SK-N-SH (cell line): ENCODE measurements around the gene SIM1. TPM values are rescaled to one million over a fixed set of nuclear protein-coding genes. Genes with fewer than 3 reads are reported as not detected.

Source experiments
- CTCF ChIA-PET: fragments of 300-600, 350-600 bp; formaldehyde crosslinking; extraction: SDS; loops from one replicate; lab custom pipeline; 2021; lab: Yijun Ruan, JAX
- POLR2A ChIA-PET: fragments of 350-600 bp; sonication (Branson Sonifier 250); formaldehyde crosslinking; extraction: SDS; loops from one replicate; lab custom pipeline; 2020; ENCODE audit warnings: antibody characterized with exemption, inconsistent platforms; lab: Yijun Ruan, JAX
- DNase-seq: peaks from one replicate; pipeline ENCODE4 v3.0.0; 2012
- H2AFZ ChIP-seq: fragments of 200-600 bp; sonication (generic); 2 replicates; pipeline ENCODE4 v1.8.1; 2016; ENCODE audit warnings: antibody characterized with exemption, mild to moderate bottlenecking, low read depth
- H3F3A ChIP-seq: fragments of 200-600 bp; sonication (generic); replicated peaks from 2 replicates; pipeline ENCODE3; 2016; ENCODE audit warnings: antibody characterized with exemption, mild to moderate bottlenecking; ENCODE audit not compliant: insufficient read depth
- H3K27ac ChIP-seq, 2 experiments: fragments of 200-500 bp in 1 of 2; fragments of 200-600 bp in 1 of 2; sonication (Bioruptor generic) in 1 of 2; sonication (generic), shearing (Covaris generic) in 1 of 2; 2 replicates each; pipeline versions ENCODE4 v1.5.1 to v1.6.1; 2014 to 2016; ENCODE audit warnings: low read depth in 2 of 2, inconsistent platforms in 1 of 2, low read length in 1 of 2, mild to moderate bottlenecking in 1 of 2, mixed read lengths in 1 of 2
- H3K27me3 ChIP-seq: fragments of 200-600 bp; sonication (generic), shearing (Covaris generic); 2 replicates; pipeline ENCODE4 v1.6.1; 2016; ENCODE audit warnings: mixed run types; ENCODE audit not compliant: insufficient read depth
- H3K36me3 ChIP-seq, 2 experiments: fragments of 200-500 bp in 1 of 2; fragments of 200-600 bp in 1 of 2; sonication (Bioruptor generic) in 1 of 2; sonication (generic) in 1 of 2; replicated peaks in 1 of 2; 2 replicates each; pipeline versions ENCODE3 to v1.5.1; 2014 to 2016; ENCODE audit warnings: low read length in 1 of 2, mild to moderate bottlenecking in 1 of 2; ENCODE audit not compliant: insufficient read depth in 2 of 2, control insufficient read depth in 1 of 2
- H3K4me1 ChIP-seq, 2 experiments: fragments of 200-500 bp in 1 of 2; fragments of 200-600 bp in 1 of 2; sonication (Bioruptor generic) in 1 of 2; sonication (generic), shearing (Covaris generic) in 1 of 2; 2 replicates each; pipeline versions ENCODE4 v1.5.1 to v1.6.1; 2014 to 2016; ENCODE audit warnings: low read depth in 1 of 2, low read length in 1 of 2, mixed run types in 1 of 2; ENCODE audit not compliant: insufficient read depth in 2 of 2, control insufficient read depth in 1 of 2
- H3K4me2 ChIP-seq: fragments of 200-600 bp; sonication (generic), shearing (Covaris generic); 2 replicates; pipeline ENCODE4 v1.6.1; 2017; ENCODE audit warnings: mixed run types
- H3K4me3 ChIP-seq, 2 experiments: fragments of 200-500 bp in 1 of 2; fragments of 200-600 bp in 1 of 2; sonication (Bioruptor generic) in 1 of 2; sonication (generic), shearing (Covaris generic) in 1 of 2; 2 replicates each; pipeline versions ENCODE4 v1.5.1 to v1.8.1; 2014 to 2016; ENCODE audit warnings: low read depth in 2 of 2, inconsistent platforms in 1 of 2, low read length in 1 of 2, mild to moderate bottlenecking in 1 of 2, mixed read lengths in 1 of 2, moderate library complexity in 1 of 2
- H3K79me2 ChIP-seq: fragments of 200-600 bp; sonication (generic); 2 replicates; pipeline ENCODE4 v1.8.1; 2017; ENCODE audit warnings: mild to moderate bottlenecking; ENCODE audit not compliant: insufficient read depth
- H3K9ac ChIP-seq: fragments of 200-600 bp; sonication (generic); 2 replicates; pipeline ENCODE4 v1.6.1; 2017; ENCODE audit warnings: mixed run types
- H3K9me2 ChIP-seq: fragments of 200-600 bp; sonication (generic); 2 replicates; pipeline ENCODE4 v1.6.1; 2017; ENCODE audit warnings: mixed run types
- H3K9me3 ChIP-seq: fragments of 200-600 bp; sonication (generic); 2 replicates; pipeline ENCODE4 v1.6.1; 2017; ENCODE audit warnings: mixed run types, mild to moderate bottlenecking, moderate library complexity
- H4K20me1 ChIP-seq: fragments of 200-600 bp; sonication (generic); 2 replicates; pipeline ENCODE4 v1.6.1; 2017; ENCODE audit warnings: mild to moderate bottlenecking, mixed run types; ENCODE audit not compliant: insufficient read depth
- ELF1 ChIP-seq: IDR thresholded peaks from 2 replicates; pipeline ENCODE4 v1.4.0; 2012
- EP300 ChIP-seq, 2 experiments: IDR thresholded peaks; 2 replicates each; pipeline versions ENCODE4 v1.4.0 to v1.6.1; 2012; ENCODE audit warnings: borderline replicate concordance in 1 of 2, low read depth in 1 of 2, low read length in 1 of 2
- EZH2phosphoT487 ChIP-seq: fragments of 200-600 bp; sonication (generic); IDR thresholded peaks from 2 replicates; pipeline ENCODE4 v1.6.1; 2017; ENCODE audit warnings: low read depth, mixed run types, mild to moderate bottlenecking, antibody characterized with exemption, moderate library complexity, borderline replicate concordance
- FOXJ3 ChIP-seq: sonication (generic); formaldehyde crosslinking; IDR thresholded peaks from 2 replicates; pipeline ENCODE4 v1.5.1; 2020; ENCODE audit warnings: mild to moderate bottlenecking, missing genetic modification reagents
- GABPA ChIP-seq: IDR thresholded peaks from 2 replicates; pipeline ENCODE4 v1.4.0; 2012; ENCODE audit warnings: low read depth, mild to moderate bottlenecking
- GATA2 ChIP-seq: sonication (generic); formaldehyde crosslinking; IDR thresholded peaks from 2 replicates; pipeline ENCODE4 v1.5.0; 2020; ENCODE audit warnings: mild to moderate bottlenecking, missing genetic modification reagents
- IRF3 ChIP-seq: fragments of 150-350 bp; IDR thresholded peaks from 2 replicates; pipeline ENCODE4 v1.6.1; 2016; ENCODE audit warnings: mild to moderate bottlenecking, low read depth, low read length
- MEF2A ChIP-seq: IDR thresholded peaks from 2 replicates; pipeline ENCODE4 v1.4.0; 2012; ENCODE audit warnings: low read depth, borderline replicate concordance
- MXI1 ChIP-seq: IDR thresholded peaks from 2 replicates; pipeline ENCODE4 v1.6.1; 2012; ENCODE audit warnings: mild to moderate bottlenecking, low read depth, low read length, improper control_type of control experiment
- NFIC ChIP-seq: IDR thresholded peaks from 2 replicates; pipeline ENCODE4 v1.4.0; 2012; ENCODE audit warnings: borderline replicate concordance
- PBX3 ChIP-seq: IDR thresholded peaks from 2 replicates; pipeline ENCODE4; 2012
- POLR2AphosphoS5 ChIP-seq: IDR thresholded peaks from 2 replicates; pipeline ENCODE4 v1.6.1; 2012; ENCODE audit warnings: low read depth, low read length
- RCOR1 ChIP-seq: fragments of 150-350 bp; IDR thresholded peaks from 2 replicates; pipeline ENCODE4 v1.6.1; 2017; ENCODE audit warnings: antibody characterized with exemption, low read length
- SMC3 ChIP-seq: IDR thresholded peaks from 2 replicates; pipeline ENCODE4 v1.6.1; 2012; ENCODE audit warnings: low read depth, low read length, improper control_type of control experiment
- TAF1 ChIP-seq: IDR thresholded peaks from 2 replicates; pipeline ENCODE4 v1.6.1; 2012; ENCODE audit warnings: low read depth, mild to moderate bottlenecking, low read length, moderate library complexity, borderline replicate concordance
- TCF12 ChIP-seq: IDR thresholded peaks from 2 replicates; pipeline ENCODE4 v1.4.0; 2012
- USF2 ChIP-seq: fragments of 150-350 bp; IDR thresholded peaks from 2 replicates; pipeline ENCODE4 v1.6.1; 2017; ENCODE audit warnings: antibody characterized with exemption, low read length, low read depth, borderline replicate concordance
- YY1 ChIP-seq: IDR thresholded peaks from 2 replicates; pipeline ENCODE4 v1.4.0; 2012; ENCODE audit warnings: low read depth, mild to moderate bottlenecking
- WGBS: methylation state at CpG from one replicate; pipeline ENCODE4 v1.1.6; 2017; ENCODE audit warnings: low lambda C conversion rate; 5-methylcytosine and 5-hydroxymethylcytosine counted together
- polyA plus RNA-seq, 3 experiments: library from polyadenylated mRNA; depleted of rRNA; stranded (reverse); fragments of >200 nt; gene quantifications; 2 replicates each; pipeline ENCODE4 v1.2.3, GENCODE V29; 2012
- TF ChIP-seq, protein P1 (sequence below): IDR thresholded peaks from 2 replicates; pipeline ENCODE4 v1.4.0; 2012; ENCODE audit warnings: low read depth

Gene SIM1
- polyA plus RNA-seq, 1 of the 3 experiments (the other 2 are of a cell fraction) = not detected

DNA sequence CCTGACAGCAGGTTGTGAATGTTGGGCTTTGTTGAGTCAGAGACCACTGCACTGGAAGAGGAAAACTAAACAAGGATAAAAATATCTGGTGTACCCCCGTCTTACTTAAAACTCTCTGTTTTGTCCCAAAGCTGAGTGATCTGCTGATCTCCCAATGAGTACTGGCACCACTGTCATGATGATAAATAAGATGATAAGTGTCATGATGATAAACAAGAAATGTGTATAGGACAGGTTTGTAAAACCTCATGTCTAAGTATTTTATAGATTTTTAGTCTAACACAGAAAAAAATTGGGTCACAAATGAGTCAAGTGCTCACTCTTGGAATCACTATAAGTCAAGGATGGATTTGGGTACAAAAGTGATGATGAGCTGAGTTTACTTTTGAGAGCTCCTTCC lies 8.5 kb upstream of the SIM1 start:
- DNase-seq = no peak
- Histone ChIP-seq H3K79me2 (no peaks in the 10 kb centered on the region), H3K9ac (no peak overlapping the region), H3K27me3 (peaks cover 42% of the 10 kb centered on the region), H3K9me2 (no peaks in the 10 kb centered on the region), H3K4me1 (no peaks in the 10 kb centered on the region), H4K20me1 (no peaks in the 10 kb centered on the region), H3F3A (no peaks in the 10 kb centered on the region), H3K9me3 (no peaks in the 10 kb centered on the region), H3K4me3 (no peak overlapping the region), H3K36me3 (no peaks in the 10 kb centered on the region), H3K4me2 (no peak overlapping the region), H3K27ac (no peak overlapping the region), H2AFZ (no peak overlapping the region)
- WGBS = 8% methylated on average over 1 of the region's 1 CpG
- ChIA-PET CTCF (interaction anchor here (1.1 to 1.6 kb wide), 3 partner anchors 16 to 605 kb away, joined by 3 to 4 read pairs (median 4); no protein-coding TSS in a partner anchor), POLR2A (no interaction called here)
- TF ChIP-seq NFIC = no peak
- TF ChIP-seq, protein P1, sequence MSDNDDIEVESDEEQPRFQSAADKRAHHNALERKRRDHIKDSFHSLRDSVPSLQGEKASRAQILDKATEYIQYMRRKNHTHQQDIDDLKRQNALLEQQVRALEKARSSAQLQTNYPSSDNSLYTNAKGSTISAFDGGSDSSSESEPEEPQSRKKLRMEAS = no peak
- no peak for TF ChIP-seq GABPA
- no peak for TF ChIP-seq GATA2 (CRISPR knock-in tag)
- no peak for TF ChIP-seq RCOR1
- no peak for TF ChIP-seq TAF1
- no peak for TF ChIP-seq IRF3
- TF ChIP-seq YY1 = no peak
- TF ChIP-seq SMC3 = no peak
- no peak for TF ChIP-seq EZH2phosphoT487
- no peak for TF ChIP-seq PBX3
- TF ChIP-seq FOXJ3 (CRISPR knock-in tag) = no peak
- TF ChIP-seq USF2 = no peak
- no peak for TF ChIP-seq ELF1
- TF ChIP-seq MXI1 = no peak
- no peak for TF ChIP-seq EP300 (IDR thresholded peaks at IDR 0.05; ENCODE audit: borderline replicate concordance in 1 of 2, low read depth in 1 of 2, low read length in 1 of 2)
- TF ChIP-seq POLR2AphosphoS5 = no peak
- no peak for TF ChIP-seq TCF12
- no peak for TF ChIP-seq MEF2A
